ENCODE data around the gene PNPLA3.

GRCh38 chr22:43948836-43949406, 25.3 kb downstream of the PNPLA3 start:
- TF ChIP-seq EGR1 (IDR thresholded peaks at IDR 0.05; ENCODE audit: low read depth) (no peak), EZH2phosphoT487 (IDR thresholded peaks at IDR 0.05; ENCODE audit: borderline replicate concordance) (no peak)

Measured in HCT116 (cell line).